Heart right ventricle (tissue), 16 donors: ENCODE measurements around the gene RIPPLY2. TPM values are rescaled to one million over a fixed set of nuclear protein-coding genes. Genes with fewer than 3 reads are reported as not detected.

Experiments
- ATAC-seq, 8 donors: fragments of 200-7000 bp; cut with Tn5 transposase; one replicate each; pipeline ENCODE4 v1.9.1; 2020; ENCODE audit warnings: mild to moderate bottlenecking in 8 of 8, moderate library complexity in 8 of 8, moderate number of reproducible peaks in 1 of 8
- DNase-seq, 2 donors: peaks; one replicate each; pipeline ENCODE4 v3.0.0-alpha.2; 2020
- H3K27ac ChIP-seq, 10 donors: fragments of 200-600 bp; sonication (generic) in 2 of 10; one replicate each; pipeline versions ENCODE4 v1.5.0 to v1.8.0; 2020 to 2022; ENCODE audit warnings: mild to moderate bottlenecking in 3 of 10
- H3K27me3 ChIP-seq, 7 donors: fragments of 200-600 bp; one replicate each; pipeline ENCODE4 v1.8.0; 2021 to 2022; ENCODE audit warnings: mild to moderate bottlenecking in 2 of 7
- H3K36me3 ChIP-seq, 9 donors: fragments of 200-600 bp; sonication (generic) in 1 of 9; one replicate each; pipeline versions ENCODE4 v1.5.0 to v1.8.0; 2020 to 2022; ENCODE audit warnings: mild to moderate bottlenecking in 2 of 9
- H3K4me1 ChIP-seq, 9 donors: fragments of 200-600 bp; sonication (generic) in 1 of 9; one replicate each; pipeline versions ENCODE4 v1.5.0 to v1.8.0; 2020 to 2022; ENCODE audit warnings: mild to moderate bottlenecking in 4 of 9
- H3K4me3 ChIP-seq, 10 donors: fragments of 200-600 bp; sonication (generic) in 2 of 10; one replicate each; pipeline versions ENCODE4 v1.5.0 to v1.8.0; 2020 to 2022; ENCODE audit warnings: mild to moderate bottlenecking in 7 of 10, moderate library complexity in 2 of 10
- H3K9me3 ChIP-seq, 11 donors: fragments of 200-600 bp in 10 of 11; sonication (generic) in 2 of 11; one replicate each; pipeline versions ENCODE4 v1.5.0 to v1.8.0; 2013 to 2022; ENCODE audit warnings: mild to moderate bottlenecking in 2 of 11, control low read depth in 1 of 11, moderate library complexity in 1 of 11
- WGBS, 2 donors: extraction: QIAGEN DNeasy Blood & Tissue Kit; methylation state at CpG; one replicate each; pipeline ENCODE4 v1.1.7; 2013; ENCODE audit warnings: inconsistent platforms in 1 of 2; 5-methylcytosine and 5-hydroxymethylcytosine counted together
- intact Hi-C, 10 donors: fragments of 100-400 bp; cut with DNase I; formaldehyde crosslinking; loops; one replicate each; pipeline versions ENCODE4 v1.11.1 to v1.14.2; 2022
- polyA plus RNA-seq, 2 donors: library from polyadenylated mRNA; stranded (reverse); fragments of 200-250 nt; gene quantifications; one replicate each; pipeline ENCODE4 v1.2.3, GENCODE V29; 2013
- total RNA-seq, 10 donors: library from RNA; stranded (reverse); fragmentation: NEBNext Ultra II Directional in 3 of 10; extraction: Animal tissue kit (Norgen Biotek cat#: 25700) in 3 of 10; gene quantifications; one replicate each; pipeline versions ENCODE4 v1.2.1 to v1.2.4, GENCODE V29; 2021 to 2023
- TF ChIP-seq, protein P1 (sequence below), 9 donors: fragments of 200-600 bp; sonication (generic) in 2 of 9; IDR thresholded peaks; one replicate each; pipeline versions ENCODE4 v1.5.0 to v1.8.0; 2021 to 2022; ENCODE audit warnings: antibody characterized with exemption in 9 of 9, mild to moderate bottlenecking in 5 of 9, moderate library complexity in 1 of 9
- donor health status: Arrhythmogenic right ventricular cardiomyopathy.
- donor health status: ischemic (EF 13 %, LVEDD 7.1; RV severe dilation, severe dysfunction).
- donor health status: healthy with polysubstance abuse.
- donor health status: DM: no; HTN: yes; CAD: no.
- donor health status: DM: no; HTN: no; CAD: no.
- donor health status: ischemic (EF 25% LVEDD 6.9; RV normal size, moderate dysfunction).
- donor health status: ischemic (EF 25% LVEDD 5.7; RV mildly dilated, moderate dysfunction).
- donor health status: healthy.
- donor health status: DM: yes; HTN: yes; CAD: no.
- donor health status: Ischemic cardiomyopathy.
- donor health status: ischemic (EF 35%, LVEDD 5.7; RV mildly dilated, moderate dysfunction).
- donor health status: nonischemic (EF 11% LVEDD 7.7; RV severe dilation, severe dysfunction).
- donor health status: DM: yes; HTN: yes; CAD: no.
- donor health status: PGD.
- donor health status: ischemic (EF 29% LVEDD 5.4; RV normal size, mild dysfunction).
- donor health status: nonischemic (EF 23%, LVEDD 6.1; RV moderate dilation, normal function).

Gene RIPPLY2
- total and polyA plus RNA-seq, 12 donors, result 0.17 TPM; not detected in 11

DNA sequence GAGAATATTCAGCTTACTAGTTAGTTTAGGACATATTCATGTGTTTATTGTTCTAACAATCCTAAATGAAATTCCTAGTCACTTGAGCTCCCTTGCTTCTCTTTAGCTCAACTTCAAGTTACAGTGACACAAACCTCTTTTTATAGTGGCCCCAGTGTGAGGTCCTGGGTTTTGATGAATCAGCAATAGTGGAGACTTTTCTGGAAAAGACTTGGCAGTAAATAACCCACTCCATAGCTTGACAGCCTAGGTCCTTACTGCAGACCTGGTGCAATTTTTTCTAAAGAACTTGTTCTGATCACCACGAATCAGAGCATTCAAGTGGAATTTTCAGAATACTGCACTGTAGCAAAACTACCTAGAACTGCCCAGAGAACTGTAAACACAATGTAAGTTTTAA is 6.9 kb upstream of the RIPPLY2 start:
- no peak for ATAC-seq
- Histone ChIP-seq H3K36me3 (no peaks in the 10 kb centered on the region), H3K27me3 (peaks cover 0 to 27% (median 15%) of the 10 kb centered on the region in 7 donors), H3K27ac (no peak overlapping the region), H3K4me1 (no peaks in the 10 kb centered on the region), H3K9me3 (peaks cover 0 to 6% (median 0%) of the 10 kb centered on the region in 11 donors), H3K4me3 (no peak overlapping the region)
- intact Hi-C loops, result no loop called here
- WGBS, 2 donors, result 63 to 67% methylated on average over 1 of the region's 1 CpG
- DNase-seq, result no peak
- TF ChIP-seq, protein P1, sequence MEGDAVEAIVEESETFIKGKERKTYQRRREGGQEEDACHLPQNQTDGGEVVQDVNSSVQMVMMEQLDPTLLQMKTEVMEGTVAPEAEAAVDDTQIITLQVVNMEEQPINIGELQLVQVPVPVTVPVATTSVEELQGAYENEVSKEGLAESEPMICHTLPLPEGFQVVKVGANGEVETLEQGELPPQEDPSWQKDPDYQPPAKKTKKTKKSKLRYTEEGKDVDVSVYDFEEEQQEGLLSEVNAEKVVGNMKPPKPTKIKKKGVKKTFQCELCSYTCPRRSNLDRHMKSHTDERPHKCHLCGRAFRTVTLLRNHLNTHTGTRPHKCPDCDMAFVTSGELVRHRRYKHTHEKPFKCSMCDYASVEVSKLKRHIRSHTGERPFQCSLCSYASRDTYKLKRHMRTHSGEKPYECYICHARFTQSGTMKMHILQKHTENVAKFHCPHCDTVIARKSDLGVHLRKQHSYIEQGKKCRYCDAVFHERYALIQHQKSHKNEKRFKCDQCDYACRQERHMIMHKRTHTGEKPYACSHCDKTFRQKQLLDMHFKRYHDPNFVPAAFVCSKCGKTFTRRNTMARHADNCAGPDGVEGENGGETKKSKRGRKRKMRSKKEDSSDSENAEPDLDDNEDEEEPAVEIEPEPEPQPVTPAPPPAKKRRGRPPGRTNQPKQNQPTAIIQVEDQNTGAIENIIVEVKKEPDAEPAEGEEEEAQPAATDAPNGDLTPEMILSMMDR (IDR thresholded peaks at IDR 0.05), result no peak

DNA sequence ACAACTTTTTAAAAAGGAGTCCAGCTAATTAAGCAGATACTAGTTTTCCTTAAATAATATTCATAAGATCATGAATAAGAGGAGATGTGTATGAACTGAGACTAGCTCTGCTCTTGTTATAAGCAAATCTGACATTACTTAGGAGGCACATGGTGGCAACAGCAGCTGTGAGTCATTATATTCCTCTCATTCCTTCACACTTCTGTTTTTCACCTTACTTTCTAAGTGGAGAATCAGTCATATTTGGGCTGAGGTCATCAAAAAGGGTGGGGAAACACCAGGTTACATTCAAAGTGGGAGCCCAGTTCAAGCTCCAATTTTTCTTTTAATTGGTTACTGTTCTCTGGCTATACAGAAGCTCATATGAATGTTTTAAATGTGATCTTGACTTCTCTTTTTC is 6.0 kb upstream of the RIPPLY2 start:
- TF ChIP-seq, protein P1 (IDR thresholded peaks at IDR 0.05), result no peak
- no peaks in the 10 kb centered on the region for H3K4me1 ChIP-seq
- H3K36me3 ChIP-seq, result no peaks in the 10 kb centered on the region
- no peak overlapping the region for H3K27ac ChIP-seq
- H3K9me3 ChIP-seq, result no peaks in the 10 kb centered on the region
- H3K4me3 ChIP-seq, result no peak overlapping the region
- no peak for ATAC-seq
- intact Hi-C loops, result no loop called here
- peaks cover 0 to 36% (median 24%) of the 10 kb centered on the region in 7 donors for H3K27me3 ChIP-seq
- DNase-seq, result no peak

DNA sequence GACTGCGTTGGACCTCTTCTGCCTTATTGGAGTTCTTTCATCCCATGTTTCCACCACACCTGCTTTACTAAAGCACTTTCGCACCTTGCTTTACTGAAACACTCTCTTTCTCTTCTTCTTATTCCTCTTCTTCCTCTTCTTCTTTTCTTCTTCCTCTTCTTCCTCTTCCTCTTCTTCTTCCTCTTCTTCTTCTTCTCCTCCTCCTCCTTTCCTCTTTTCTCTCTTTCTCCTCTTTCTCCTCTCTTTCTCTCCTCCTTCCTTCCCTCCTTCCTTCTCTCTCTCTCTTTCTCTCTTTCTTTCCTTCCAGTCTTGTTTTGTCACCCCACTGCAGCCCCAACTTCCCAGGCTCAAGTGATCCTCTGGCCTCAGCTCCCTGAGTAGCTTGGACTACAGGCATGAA is 4.0 kb upstream of the RIPPLY2 start:
- TF ChIP-seq, protein P1 (IDR thresholded peaks at IDR 0.05), result no peak
- H3K36me3 ChIP-seq, result no peaks in the 10 kb centered on the region
- ATAC-seq (no peak), DNase-seq (no peak)
- H3K4me3 ChIP-seq, result no peak overlapping the region
- H3K27me3 ChIP-seq, result peaks cover 0 to 55% (median 44%) of the 10 kb centered on the region in 7 donors
- H3K4me1 ChIP-seq, result peaks cover 0 to 16% (median 14%) of the 10 kb centered on the region in 9 donors
- 70 to 75% methylated on average over 2 of the region's 2 CpGs for WGBS, 2 donors
- no peak overlapping the region for H3K27ac ChIP-seq
- intact Hi-C loops, result no loop called here
- H3K9me3 ChIP-seq, result no peaks in the 10 kb centered on the region

- Histone ChIP-seq H3K4me3 (no peak overlapping the region), H3K9me3 (no peaks in the 10 kb centered on the region), H3K27me3 (peaks cover 0 to 60% (median 48%) of the 10 kb centered on the region in 7 donors), H3K36me3 (no peaks in the 10 kb centered on the region), H3K27ac (no peak overlapping the region), H3K4me1 (peaks cover 0 to 16% (median 14%) of the 10 kb centered on the region in 9 donors)
- intact Hi-C loops, result loop anchor here in 1 of 10 donors (10.0 kb wide), 1 partner anchor 785 kb away; the partner anchor contains the start of genes DOP1A and UBE3D
- WGBS, 2 donors, result 76 to 82% methylated on average over 3 of the region's 3 CpGs
- TF ChIP-seq, protein P1 (IDR thresholded peaks at IDR 0.05), result no peak
- ATAC-seq (no peak), DNase-seq (no peak)
Measured at GRCh38 chr6:83849610-83850009, 3.5 kb upstream of the RIPPLY2 start.
